WTC11 (cell line): Measurements from ENCODE around the gene FBXO24.

Experiments used
- ATF1 ChIP-seq: sonication (generic); formaldehyde crosslinking; IDR thresholded peaks from 2 replicates; pipeline ENCODE4 v1.8.1; 2023; ENCODE audit warnings: mild to moderate bottlenecking, moderate library complexity, missing genetic modification reagents
- CBFB ChIP-seq: sonication (generic); formaldehyde crosslinking; IDR thresholded peaks from 2 replicates; pipeline ENCODE4 v1.8.1; 2022; ENCODE audit warnings: mild to moderate bottlenecking, low read depth, missing genetic modification reagents
- NR1H2 ChIP-seq: sonication (generic); formaldehyde crosslinking; IDR thresholded peaks from 2 replicates; pipeline ENCODE4 v1.9.0; 2021; ENCODE audit warnings: mild to moderate bottlenecking, moderate library complexity, missing genetic modification reagents
- ZNF671 ChIP-seq: fragments of 250-450 bp; sonication (Bioruptor Pico); IDR thresholded peaks from 2 replicates; pipeline ENCODE4 v1.8.0; 2021; ENCODE audit warnings: mild to moderate bottlenecking
- TF ChIP-seq, protein P1 (sequence below): fragments of 250-450 bp; sonication (Bioruptor Pico); IDR thresholded peaks from 2 replicates; pipeline ENCODE4 v1.9.0; 2021; ENCODE audit warnings: mild to moderate bottlenecking, borderline replicate concordance
- TF ChIP-seq, protein P2 (sequence below): fragments of 200-600 bp; IDR thresholded peaks from 2 replicates; pipeline ENCODE4 v1.8.0; 2022; ENCODE audit warnings: antibody characterized with exemption

DNA sequence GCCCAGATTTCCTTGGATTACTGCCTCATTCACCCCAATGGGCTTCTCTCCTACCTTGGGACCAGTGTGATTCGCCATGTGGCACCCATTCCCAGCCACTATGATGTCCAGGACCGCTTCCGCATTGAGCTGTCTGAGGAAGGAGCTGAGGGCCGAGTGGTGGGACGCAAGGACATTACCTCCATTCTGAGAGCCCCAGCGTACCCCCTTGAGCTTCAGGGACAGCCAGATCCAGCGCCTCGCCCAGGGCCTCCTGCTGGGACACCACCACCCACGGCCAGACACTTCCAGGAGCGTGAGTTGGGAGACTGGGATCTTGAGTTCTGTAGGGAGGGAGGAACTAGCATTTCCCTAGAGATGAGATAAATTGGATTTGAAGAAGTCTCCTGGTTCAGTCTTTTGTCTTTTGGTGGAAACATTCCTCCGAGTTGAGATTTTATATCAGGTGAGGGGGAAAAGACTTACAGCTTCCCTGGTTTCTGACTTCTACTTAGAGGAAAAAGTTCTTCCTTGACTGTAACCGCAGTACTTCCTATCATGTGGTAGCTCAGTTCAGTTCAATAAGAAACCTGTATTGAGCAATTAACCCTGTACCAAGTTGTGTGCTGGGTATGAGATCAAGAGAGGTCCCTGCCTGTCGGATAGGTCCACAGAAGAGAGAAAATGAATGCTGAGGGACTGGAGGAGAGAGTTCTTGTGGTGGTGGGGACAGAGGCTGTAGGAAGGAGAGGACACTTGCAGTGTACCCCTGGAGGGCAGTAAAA, 27.5 kb downstream of the FBXO24 start:
- TF ChIP-seq, protein P1, sequence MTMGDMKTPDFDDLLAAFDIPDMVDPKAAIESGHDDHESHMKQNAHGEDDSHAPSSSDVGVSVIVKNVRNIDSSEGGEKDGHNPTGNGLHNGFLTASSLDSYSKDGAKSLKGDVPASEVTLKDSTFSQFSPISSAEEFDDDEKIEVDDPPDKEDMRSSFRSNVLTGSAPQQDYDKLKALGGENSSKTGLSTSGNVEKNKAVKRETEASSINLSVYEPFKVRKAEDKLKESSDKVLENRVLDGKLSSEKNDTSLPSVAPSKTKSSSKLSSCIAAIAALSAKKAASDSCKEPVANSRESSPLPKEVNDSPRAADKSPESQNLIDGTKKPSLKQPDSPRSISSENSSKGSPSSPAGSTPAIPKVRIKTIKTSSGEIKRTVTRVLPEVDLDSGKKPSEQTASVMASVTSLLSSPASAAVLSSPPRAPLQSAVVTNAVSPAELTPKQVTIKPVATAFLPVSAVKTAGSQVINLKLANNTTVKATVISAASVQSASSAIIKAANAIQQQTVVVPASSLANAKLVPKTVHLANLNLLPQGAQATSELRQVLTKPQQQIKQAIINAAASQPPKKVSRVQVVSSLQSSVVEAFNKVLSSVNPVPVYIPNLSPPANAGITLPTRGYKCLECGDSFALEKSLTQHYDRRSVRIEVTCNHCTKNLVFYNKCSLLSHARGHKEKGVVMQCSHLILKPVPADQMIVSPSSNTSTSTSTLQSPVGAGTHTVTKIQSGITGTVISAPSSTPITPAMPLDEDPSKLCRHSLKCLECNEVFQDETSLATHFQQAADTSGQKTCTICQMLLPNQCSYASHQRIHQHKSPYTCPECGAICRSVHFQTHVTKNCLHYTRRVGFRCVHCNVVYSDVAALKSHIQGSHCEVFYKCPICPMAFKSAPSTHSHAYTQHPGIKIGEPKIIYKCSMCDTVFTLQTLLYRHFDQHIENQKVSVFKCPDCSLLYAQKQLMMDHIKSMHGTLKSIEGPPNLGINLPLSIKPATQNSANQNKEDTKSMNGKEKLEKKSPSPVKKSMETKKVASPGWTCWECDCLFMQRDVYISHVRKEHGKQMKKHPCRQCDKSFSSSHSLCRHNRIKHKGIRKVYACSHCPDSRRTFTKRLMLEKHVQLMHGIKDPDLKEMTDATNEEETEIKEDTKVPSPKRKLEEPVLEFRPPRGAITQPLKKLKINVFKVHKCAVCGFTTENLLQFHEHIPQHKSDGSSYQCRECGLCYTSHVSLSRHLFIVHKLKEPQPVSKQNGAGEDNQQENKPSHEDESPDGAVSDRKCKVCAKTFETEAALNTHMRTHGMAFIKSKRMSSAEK (CRISPR knock-in tag), result no peak
- no peak for TF ChIP-seq CBFB (CRISPR knock-in tag)
- TF ChIP-seq, protein P2, sequence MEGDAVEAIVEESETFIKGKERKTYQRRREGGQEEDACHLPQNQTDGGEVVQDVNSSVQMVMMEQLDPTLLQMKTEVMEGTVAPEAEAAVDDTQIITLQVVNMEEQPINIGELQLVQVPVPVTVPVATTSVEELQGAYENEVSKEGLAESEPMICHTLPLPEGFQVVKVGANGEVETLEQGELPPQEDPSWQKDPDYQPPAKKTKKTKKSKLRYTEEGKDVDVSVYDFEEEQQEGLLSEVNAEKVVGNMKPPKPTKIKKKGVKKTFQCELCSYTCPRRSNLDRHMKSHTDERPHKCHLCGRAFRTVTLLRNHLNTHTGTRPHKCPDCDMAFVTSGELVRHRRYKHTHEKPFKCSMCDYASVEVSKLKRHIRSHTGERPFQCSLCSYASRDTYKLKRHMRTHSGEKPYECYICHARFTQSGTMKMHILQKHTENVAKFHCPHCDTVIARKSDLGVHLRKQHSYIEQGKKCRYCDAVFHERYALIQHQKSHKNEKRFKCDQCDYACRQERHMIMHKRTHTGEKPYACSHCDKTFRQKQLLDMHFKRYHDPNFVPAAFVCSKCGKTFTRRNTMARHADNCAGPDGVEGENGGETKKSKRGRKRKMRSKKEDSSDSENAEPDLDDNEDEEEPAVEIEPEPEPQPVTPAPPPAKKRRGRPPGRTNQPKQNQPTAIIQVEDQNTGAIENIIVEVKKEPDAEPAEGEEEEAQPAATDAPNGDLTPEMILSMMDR, result no peak
- TF ChIP-seq NR1H2 (CRISPR knock-in tag), result no peak
- TF ChIP-seq ATF1 (CRISPR knock-in tag), result no peak
- TF ChIP-seq ZNF671 (CRISPR knock-in tag), result no peak
